Suppressor macrophage treated with lipopolysaccharide for 1 hour (primary cell): ENCODE data around the gene SERPINB3.
A peak's percentile ranks its signal among the peaks of the same experiment; 100 is the strongest.
"Not testable (repeated sequence)": the region's sequence is repeated elsewhere in the genome, so short reads cannot be mapped to it uniquely, and the experiment has no call there.

ENCODE experiments used
- DNase-seq, 3 donors: peaks; one replicate each; pipeline ENCODE4 v3.0.0-alpha.2; 2020 to 2022

SERPINB3 gene

GRCh38 chr18:63644694-63645093, 17.0 kb downstream of the SERPINB3 start:
- not testable (repeated sequence) for DNase-seq

GRCh38 chr18:63644142-63644541, 17.6 kb downstream of the SERPINB3 start, which contains the start of gene SERPINB4:
SERPINB4 (minus strand) TSS chr18:63644256; CDS start chr18:63643577, 679 bp downstream.
- not testable (repeated sequence) for DNase-seq

- DNase-seq, result peak in 2 of 3 donors; percentile 3 to 39
Observed at GRCh38 chr18:63642668-63643356, 18.9 kb downstream of the SERPINB3 start.

- not testable (repeated sequence) for DNase-seq
Observed at GRCh38 chr18:63641157-63641680, 20.5 kb downstream of the SERPINB3 start.

- DNase-seq, result no peak
Observed at GRCh38 chr18:63637703-63638102, 24.0 kb downstream of the SERPINB3 start.

- DNase-seq, result no peak
Observed at GRCh38 chr18:63627819-63628218, 33.9 kb downstream of the SERPINB3 start.

- no peak for DNase-seq
Observed at GRCh38 chr18:63626431-63626830, 35.3 kb downstream of the SERPINB3 start.

GRCh38 chr18:63624863-63625262, 36.8 kb downstream of the SERPINB3 start:
- DNase-seq, result no peak

GRCh38 chr18:63619661-63620060, 42.0 kb downstream of the SERPINB3 start:
- no peak for DNase-seq

- no peak for DNase-seq
Observed at GRCh38 chr18:63617915-63618234, 43.8 kb downstream of the SERPINB3 start.

- DNase-seq, result no peak
Observed at GRCh38 chr18:63617049-63617914, 44.4 kb downstream of the SERPINB3 start.

GRCh38 chr18:63613420-63613819, 48.3 kb downstream of the SERPINB3 start:
- no peak for DNase-seq

- DNase-seq, result no peak
Observed at GRCh38 chr18:63606526-63606925, 55.2 kb downstream of the SERPINB3 start.
